Measurements from ENCODE around the gene PRTFDC1.
A peak's percentile ranks its signal among the peaks of the same experiment; 100 is the strongest.

Gene PRTFDC1

DNA sequence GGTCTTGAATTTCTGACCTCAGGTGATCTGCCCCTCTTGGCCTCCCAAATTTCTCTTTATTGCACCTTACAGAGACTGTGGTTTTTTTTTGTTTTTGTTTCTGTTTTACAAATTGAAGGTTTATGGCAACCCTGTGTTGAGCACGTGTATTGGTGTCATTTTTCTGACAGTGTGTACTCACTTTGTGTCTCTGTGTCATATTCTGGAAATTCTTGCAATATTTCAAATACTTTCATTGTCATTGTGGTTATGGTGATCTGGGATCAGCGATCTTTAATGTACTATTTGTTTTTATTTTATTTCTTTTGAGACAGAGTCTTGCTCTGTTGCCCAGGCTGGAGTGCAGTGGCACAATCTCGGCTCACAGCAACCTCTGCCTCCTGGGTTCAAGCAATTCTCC is 89.8 kb downstream of the PRTFDC1 start:
- ATAC-seq = no peak
- Mint-ChIP-seq H3K4me3 (no peak overlapping the region), H3K4me1 (peaks cover 33% of the 10 kb centered on the region), H3K27me3 (no peaks in the 10 kb centered on the region), H3K27ac (no peak overlapping the region), H3K9me3 (no peaks in the 10 kb centered on the region)
- DNase-seq = no peak

DNA sequence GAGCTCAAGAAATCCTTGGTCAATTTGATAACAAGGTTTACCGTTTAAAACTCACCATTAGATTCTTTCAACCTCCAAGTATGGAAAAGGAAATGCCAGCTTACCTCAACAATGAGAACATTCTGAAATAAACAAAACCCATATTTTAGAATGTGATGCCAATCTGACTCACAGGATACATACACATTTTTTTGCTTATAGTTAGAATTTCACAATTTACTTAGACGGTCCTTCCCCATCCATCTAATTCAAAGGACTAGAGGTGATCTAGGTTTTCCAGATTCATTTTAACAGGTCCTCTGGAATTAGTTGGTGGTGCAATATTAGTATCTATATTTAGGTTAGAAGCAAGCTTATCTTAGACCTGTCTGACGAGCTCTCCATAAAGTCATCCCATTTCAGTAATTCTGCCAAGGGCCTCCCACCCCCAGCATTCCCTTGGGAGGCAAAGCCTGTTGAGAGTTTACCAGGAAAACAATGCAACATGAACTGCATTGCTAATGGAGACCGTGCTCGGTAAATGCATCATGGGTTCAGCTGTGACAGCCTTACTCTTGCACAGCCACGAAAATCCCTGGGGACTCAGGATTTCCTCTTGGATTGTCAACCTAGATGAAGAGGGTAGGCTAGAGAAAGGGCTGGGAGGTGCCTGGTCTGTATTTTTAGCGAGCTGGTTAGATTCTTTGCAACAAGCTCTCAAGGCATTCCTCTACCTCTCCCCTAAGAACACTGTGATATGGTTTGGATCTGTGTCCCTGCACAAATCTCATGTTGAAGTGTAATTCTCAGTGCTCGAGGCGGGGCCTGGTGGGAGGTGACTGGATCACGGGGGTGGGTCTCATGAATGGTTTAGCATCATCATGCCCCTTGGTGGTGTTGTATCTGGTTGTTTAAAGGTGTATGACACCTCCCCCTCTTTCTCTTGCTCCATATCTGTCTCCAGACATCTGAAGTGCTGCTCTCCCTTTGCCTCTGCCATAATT is 93.8 kb downstream of the PRTFDC1 start:
- no peak for ATAC-seq
- H3K27me3 Mint-ChIP-seq = no peaks in the 10 kb centered on the region
- H3K4me1 Mint-ChIP-seq = peaks cover 2% of the 10 kb centered on the region
- H3K4me3 Mint-ChIP-seq = no peak overlapping the region
- DNase-seq = no peak
- no peaks in the 10 kb centered on the region for H3K9me3 Mint-ChIP-seq
- H3K27ac Mint-ChIP-seq = no peak overlapping the region

DNA sequence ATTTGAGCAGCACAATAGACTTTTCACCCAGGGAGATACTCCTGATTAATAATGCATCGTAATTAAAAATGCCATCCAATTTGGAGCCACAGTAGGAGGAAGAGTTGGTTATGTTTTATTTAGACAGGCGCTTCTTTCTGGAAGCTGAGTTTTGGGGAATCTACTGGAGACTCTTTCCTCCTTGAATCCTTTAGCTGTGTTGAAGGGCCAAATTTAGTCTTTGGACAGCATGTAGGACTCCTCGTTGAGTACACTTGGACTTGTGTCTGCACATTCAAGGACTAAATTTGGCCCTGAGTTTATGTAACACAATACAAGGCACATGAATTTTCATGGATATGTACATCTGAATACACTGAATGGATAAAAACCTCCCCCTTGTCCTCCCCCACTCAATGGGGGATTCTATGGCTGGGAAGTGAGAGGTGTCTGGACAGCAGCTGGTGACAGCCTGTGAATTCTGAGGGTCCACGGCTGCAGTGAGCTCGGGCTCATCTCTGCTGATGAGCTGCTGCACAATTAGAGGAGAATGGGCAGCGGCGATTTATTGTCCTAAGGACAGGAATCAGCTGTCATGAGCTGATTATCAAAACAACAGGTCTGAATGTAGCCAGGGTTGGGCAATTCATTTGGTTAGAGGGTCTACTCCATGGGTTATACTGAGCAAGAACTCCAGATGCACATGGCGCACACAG is 95.2 kb downstream of the PRTFDC1 start:
- DNase-seq = no peak
- ATAC-seq = no peak
- Mint-ChIP-seq H3K27ac (no peak overlapping the region), H3K4me1 (no peaks in the 10 kb centered on the region), H3K4me3 (no peak overlapping the region), H3K27me3 (no peaks in the 10 kb centered on the region), H3K9me3 (no peaks in the 10 kb centered on the region)

DNA sequence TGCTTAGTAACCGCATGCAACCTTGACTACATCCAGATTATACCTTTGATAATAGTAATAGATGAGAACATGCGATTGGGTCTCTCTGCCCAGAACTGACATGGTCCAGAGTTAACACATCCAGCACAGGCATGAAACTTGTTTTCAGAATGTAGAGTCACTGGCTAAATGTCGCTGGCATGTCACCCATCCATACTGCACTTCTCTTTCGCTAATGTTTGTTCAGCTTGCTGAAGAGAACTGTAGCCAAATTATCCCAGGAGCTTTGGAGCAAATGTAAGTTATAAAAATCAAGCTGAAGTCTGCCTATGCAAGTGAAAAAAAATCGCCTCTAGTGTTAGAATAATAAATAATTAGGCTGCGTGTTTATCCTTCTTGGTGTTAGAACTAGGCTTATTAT is 98.2 kb downstream of the PRTFDC1 start:
- no peak for ATAC-seq
- H3K27me3 Mint-ChIP-seq = no peaks in the 10 kb centered on the region

DNA sequence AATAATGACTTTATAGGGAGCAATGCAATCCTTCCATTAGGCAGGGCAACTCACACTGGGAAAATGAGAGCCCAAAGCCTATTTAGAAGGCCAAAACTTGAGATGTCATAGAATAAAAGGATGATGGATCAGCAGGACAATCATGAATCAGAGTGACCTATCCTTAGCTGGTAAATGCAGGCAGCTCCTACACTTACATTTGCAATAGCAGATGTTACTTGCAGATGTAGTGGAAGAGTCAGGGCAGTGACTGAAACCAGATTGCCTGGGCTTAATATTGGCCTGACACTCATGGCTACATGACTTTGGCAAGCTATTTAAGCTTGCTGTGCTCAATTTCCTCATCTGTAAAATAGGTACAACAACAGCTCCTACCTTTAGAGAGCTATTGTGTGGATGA is 98.7 kb downstream of the PRTFDC1 start:
- H3K4me1 Mint-ChIP-seq = no peaks in the 10 kb centered on the region
- H3K9me3 Mint-ChIP-seq = no peaks in the 10 kb centered on the region
- H3K4me3 Mint-ChIP-seq = no peak overlapping the region
- DNase-seq (no peak), ATAC-seq (no peak)
- H3K27ac Mint-ChIP-seq = no peak overlapping the region
- no peaks in the 10 kb centered on the region for H3K27me3 Mint-ChIP-seq

More for the DNA sequence above, 98.2 kb downstream of the PRTFDC1 start:
- Mint-ChIP-seq H3K4me1 (no peaks in the 10 kb centered on the region), H3K4me3 (no peak overlapping the region), H3K9me3 (no peaks in the 10 kb centered on the region), H3K27ac (no peak overlapping the region)
- DNase-seq = no peak

DNA sequence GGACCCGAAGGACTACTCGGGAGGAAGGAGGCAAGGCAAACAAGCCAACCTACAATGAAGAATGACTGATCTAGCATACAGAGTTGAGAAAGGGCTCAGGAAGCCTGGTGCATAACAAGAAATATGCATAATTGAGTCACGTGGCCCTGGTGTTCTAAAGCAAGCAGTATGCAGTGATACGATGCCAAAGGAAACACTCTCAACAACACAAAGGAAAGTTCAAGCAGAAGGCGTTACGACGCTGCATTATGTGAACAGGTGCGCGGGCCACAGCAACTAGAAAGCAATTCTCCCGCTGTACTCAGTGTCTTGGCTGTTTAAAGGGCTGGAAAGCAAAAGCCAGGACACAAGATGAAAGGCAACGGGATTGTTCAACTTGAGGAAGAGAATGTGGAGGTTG is 100.8 kb downstream of the PRTFDC1 start:
- Mint-ChIP-seq H3K27me3 (no peaks in the 10 kb centered on the region), H3K9me3 (no peaks in the 10 kb centered on the region), H3K4me1 (peaks cover 6% of the 10 kb centered on the region), H3K27ac (peak overlapping the region in 1 of 2 donors; percentile 37), H3K4me3 (no peak overlapping the region)
- no peak for ATAC-seq
- no peak for DNase-seq

DNA sequence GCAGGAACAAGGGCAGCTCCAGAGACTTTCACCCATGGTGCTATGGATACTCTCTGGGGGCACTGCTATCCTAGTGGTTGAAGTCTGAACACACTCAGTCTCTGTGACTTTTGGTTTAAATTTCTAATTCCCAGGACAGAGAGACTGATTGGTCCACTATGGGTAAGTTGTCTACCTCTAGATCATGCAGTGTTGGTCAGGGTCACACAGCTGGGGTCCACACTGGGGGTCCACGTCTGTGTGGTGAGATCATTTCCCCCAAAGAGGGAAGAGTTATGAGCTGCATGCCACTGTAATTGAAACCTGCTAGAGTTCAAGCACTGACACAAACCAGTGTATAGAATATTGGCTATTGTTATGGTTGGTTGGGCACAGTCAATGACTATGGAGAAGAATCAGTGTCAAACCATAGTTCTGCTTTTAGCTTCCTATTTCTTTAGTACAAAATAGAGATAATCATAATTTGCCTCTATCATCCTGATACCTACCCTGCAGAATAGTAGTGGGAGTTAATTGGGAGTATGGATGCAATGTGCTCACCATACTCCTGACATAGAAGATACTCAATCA is 101.6 kb downstream of the PRTFDC1 start:
- no peaks in the 10 kb centered on the region for H3K9me3 Mint-ChIP-seq
- no peaks in the 10 kb centered on the region for H3K27me3 Mint-ChIP-seq
- ATAC-seq (no peak), DNase-seq (no peak)
- no peak overlapping the region for H3K27ac Mint-ChIP-seq
- peaks cover 6% of the 10 kb centered on the region for H3K4me1 Mint-ChIP-seq
- no peak overlapping the region for H3K4me3 Mint-ChIP-seq

DNA sequence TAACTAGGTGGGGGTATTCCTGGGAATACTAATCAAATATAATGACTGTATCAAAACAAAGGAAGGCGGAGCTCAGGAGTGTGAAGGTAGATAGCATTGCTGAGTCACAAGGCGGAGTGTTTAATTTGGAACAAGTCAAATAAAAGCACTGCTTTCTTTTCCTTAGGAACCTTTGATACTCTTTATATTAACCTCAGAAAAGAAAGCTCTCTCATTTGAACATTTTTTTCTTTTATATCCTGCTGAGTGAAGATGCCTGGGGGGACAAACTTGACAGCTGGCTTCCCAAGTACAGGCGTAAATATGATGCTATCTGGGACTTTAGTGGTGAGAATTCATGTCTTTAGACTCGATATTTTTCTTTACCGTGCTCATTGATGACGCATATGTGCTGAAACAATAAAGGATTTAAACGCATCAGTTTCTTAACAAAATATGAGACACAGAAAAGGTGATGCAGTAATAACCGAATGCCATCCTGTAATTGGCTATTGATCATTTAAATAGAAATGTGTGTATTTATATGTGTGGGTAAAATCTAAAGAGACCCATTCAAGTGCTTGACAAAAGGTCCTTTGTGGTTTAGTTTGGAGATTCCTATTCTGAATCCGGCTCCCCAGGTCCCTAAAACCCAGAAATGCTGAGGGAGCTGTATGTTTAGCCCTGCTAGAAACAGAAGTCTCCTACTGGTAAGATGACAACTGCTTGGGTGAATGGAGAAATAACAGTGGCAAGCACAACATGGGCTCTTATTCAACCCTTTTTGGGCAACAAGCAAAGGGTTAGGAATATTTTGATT is 102.7 kb downstream of the PRTFDC1 start:
- H3K4me1 Mint-ChIP-seq = peaks cover 9% of the 10 kb centered on the region
- no peaks in the 10 kb centered on the region for H3K9me3 Mint-ChIP-seq
- H3K4me3 Mint-ChIP-seq = no peak overlapping the region
- no peak overlapping the region for H3K27ac Mint-ChIP-seq
- ATAC-seq = no peak
- H3K27me3 Mint-ChIP-seq = no peaks in the 10 kb centered on the region
- no peak for DNase-seq

DNA sequence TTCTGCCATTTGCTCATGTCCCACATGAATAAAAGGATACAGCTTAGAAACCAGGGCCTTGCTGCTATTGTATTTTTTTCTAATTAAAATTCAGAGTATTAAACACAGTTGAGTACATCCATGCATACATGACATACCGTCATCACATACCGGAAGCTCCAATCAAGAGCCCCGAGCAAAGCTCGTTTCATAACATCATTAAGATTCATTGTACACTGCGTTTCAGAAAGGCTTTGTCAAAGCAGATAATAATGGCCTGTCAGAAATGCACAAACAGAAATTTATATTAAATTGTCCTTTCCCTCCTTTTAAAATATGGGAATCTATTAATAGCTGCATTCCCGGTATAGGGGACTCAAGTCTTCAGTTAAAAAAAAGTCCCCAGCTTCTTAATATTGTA is 103.4 kb downstream of the PRTFDC1 start:
- no peak overlapping the region for H3K4me3 Mint-ChIP-seq
- DNase-seq (no peak), ATAC-seq (no peak)
- no peak overlapping the region for H3K27ac Mint-ChIP-seq
- peaks cover 11% of the 10 kb centered on the region for H3K4me1 Mint-ChIP-seq
- no peaks in the 10 kb centered on the region for H3K9me3 Mint-ChIP-seq
- no peaks in the 10 kb centered on the region for H3K27me3 Mint-ChIP-seq

DNA sequence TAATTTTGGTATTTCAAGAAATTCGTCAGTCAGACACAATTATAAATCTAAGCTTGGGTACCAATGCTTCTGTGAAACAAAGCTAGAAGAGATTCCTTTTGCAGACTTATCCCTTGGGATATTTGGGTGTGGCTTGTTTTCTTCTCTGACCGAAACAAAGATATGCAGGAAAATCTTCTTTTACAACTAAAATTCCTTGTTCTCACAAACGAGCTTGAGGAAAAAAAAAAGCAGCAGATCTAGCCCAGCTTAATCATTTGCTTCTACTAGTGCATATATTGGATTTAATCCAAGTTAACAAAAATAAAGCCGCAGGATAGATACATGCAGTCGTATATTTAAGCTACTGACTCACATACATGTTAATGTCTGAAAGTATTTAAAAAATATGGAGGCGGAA is 104.2 kb downstream of the PRTFDC1 start:
- ATAC-seq (no peak), DNase-seq (no peak)
- peaks cover 11% of the 10 kb centered on the region for H3K4me1 Mint-ChIP-seq
- no peak overlapping the region for H3K4me3 Mint-ChIP-seq
- H3K27ac Mint-ChIP-seq = no peak overlapping the region
- no peaks in the 10 kb centered on the region for H3K27me3 Mint-ChIP-seq
- H3K9me3 Mint-ChIP-seq = no peaks in the 10 kb centered on the region

DNA sequence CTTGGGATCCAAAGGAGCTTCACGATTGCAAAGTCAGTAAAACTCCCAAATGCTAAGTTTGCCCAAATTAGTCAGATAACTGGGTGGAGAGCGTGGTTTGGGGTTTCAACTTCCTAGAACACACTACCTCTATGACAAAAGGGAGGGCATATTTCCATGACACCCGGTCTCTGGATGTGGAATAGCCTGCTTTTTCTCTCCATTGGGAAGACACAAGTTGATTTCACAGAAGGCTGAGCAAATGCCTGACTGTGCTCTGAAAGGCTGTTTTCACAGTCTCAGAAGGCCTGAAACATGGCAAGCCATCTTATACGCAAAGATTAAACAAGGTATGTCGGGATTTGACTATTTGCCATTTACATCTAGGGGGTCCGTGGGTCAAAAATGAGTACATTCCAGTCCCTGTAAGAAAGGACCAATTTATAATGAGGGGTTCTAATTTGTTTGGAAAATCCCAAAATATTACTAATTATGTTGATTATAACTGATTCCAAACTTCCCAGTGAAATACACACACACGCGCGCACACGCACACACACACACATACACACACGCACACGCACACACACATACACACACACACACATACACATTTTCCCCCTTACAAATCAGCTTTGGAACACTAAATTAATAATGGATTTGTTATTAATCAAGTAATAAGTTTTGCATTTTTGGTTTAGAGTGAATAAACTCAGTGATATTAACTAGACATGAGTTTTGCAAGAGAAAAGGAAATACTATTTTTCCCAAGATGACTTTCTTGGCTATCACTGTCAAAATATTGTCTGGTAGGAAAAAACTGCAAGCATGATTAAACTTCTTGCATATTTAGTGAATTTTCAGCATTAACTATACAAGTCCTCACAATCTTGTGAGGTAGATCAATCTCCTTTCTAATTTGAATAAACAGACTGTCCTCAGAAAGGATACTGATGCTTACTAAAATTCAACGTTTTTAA is 105.0 kb downstream of the PRTFDC1 start:
- no peak overlapping the region for H3K27ac Mint-ChIP-seq
- no peak for ATAC-seq
- no peaks in the 10 kb centered on the region for H3K9me3 Mint-ChIP-seq
- no peak overlapping the region for H3K4me3 Mint-ChIP-seq
- peaks cover 11% of the 10 kb centered on the region for H3K4me1 Mint-ChIP-seq
- H3K27me3 Mint-ChIP-seq = no peaks in the 10 kb centered on the region
- DNase-seq = no peak

DNA sequence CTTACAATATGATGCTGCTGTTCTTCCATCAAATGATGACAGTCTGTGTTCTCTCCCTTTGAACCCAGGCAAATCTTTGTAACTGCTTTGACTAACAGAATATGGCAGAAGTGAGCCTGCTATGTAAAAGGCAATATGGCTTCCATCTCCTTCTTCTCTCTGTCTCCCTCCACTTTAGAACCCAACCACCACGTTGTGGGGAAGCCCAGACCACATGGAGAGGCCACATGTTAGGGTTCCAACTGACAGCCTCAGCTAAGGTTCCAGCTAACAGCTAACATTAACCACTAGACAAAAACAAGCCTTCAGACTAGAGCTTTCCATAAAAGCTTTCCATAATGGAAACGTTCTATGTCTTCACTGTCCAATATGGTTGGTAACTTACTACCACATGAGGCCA is 107.7 kb downstream of the PRTFDC1 start:
- Mint-ChIP-seq H3K9me3 (no peaks in the 10 kb centered on the region), H3K27ac (no peak overlapping the region), H3K4me3 (no peak overlapping the region), H3K4me1 (peaks cover 11% of the 10 kb centered on the region), H3K27me3 (no peaks in the 10 kb centered on the region)
- no peak for DNase-seq
- no peak for ATAC-seq

DNA sequence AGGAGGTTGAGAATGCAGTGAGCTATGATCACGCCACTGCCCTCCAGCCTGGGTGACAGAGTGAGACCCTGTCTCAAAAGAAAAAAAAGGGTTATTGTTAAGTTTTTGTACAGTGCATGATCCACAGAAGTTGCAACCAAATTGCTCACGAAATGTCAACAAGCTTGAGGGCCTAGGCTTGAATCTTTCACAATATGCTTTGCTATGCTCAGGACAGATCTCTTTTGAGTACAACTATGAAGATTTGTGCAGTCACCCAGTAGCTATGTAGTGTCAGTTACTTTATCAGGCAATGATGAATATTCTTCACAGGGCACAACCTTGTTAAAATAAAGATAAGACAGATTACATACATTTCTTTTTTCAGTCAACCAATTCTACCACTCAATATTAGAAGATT is 109.2 kb downstream of the PRTFDC1 start:
- Mint-ChIP-seq H3K27ac (no peak overlapping the region), H3K4me3 (no peak overlapping the region), H3K9me3 (no peaks in the 10 kb centered on the region), H3K27me3 (no peaks in the 10 kb centered on the region), H3K4me1 (peaks cover 11% of the 10 kb centered on the region)
- ATAC-seq (no peak), DNase-seq (no peak)

DNA sequence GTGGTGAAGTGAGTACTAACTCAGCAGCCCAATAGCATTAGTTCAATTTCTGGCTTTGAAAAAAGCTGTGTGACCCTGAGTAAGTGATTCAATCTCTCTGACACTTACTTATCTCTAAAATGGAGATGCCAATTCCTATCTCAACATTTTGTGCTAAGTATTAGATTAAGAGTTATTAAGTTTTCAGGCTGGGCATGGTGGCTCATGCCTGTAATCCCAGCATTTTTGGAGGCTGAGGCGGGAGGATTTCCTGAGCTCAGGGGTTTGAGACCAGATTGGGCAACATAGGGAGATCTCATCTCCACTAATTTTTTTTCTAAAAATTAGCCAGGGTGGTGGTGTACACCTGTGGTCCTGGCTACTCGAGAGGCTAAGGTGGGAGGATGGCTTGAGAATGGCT is 109.5 kb downstream of the PRTFDC1 start:
- Mint-ChIP-seq H3K4me3 (no peak overlapping the region), H3K9me3 (no peaks in the 10 kb centered on the region), H3K4me1 (peaks cover 11% of the 10 kb centered on the region), H3K27ac (no peak overlapping the region), H3K27me3 (no peaks in the 10 kb centered on the region)
- ATAC-seq = no peak
- no peak for DNase-seq

Data from stimulated activated naive CD8-positive, alpha-beta T cell treated with anti-CD3 and anti-CD28 coated beads, Interleukin-15, amount 100 ng/mL, for 72 hours (primary cell).